Fibroblast of lung (primary cell): ENCODE results near the gene LTK. TPM values are rescaled to one million over a fixed set of nuclear protein-coding genes. Genes with fewer than 3 reads are reported as not detected.

Experiments
- DNase-seq, 2 donors: peaks; one replicate each; pipeline versions ENCODE4 v3.0.0 to v3.0.0-alpha.2; 2010; ENCODE audit warnings: low read depth in 2 of 2
- H2AFZ ChIP-seq: 2 replicates; pipeline ENCODE4 v1.5.1; 2012; ENCODE audit warnings: low read length, control low read depth, inconsistent platforms
- H3K27ac ChIP-seq: 2 replicates; pipeline ENCODE4 v1.5.1; 2011; ENCODE audit warnings: low read length, control low read depth; ENCODE audit not compliant: insufficient read depth
- H3K27me3 ChIP-seq: 2 replicates; pipeline ENCODE4 v1.5.1; 2011; ENCODE audit warnings: mild to moderate bottlenecking, low read length; ENCODE audit not compliant: control insufficient read depth, insufficient read depth
- H3K36me3 ChIP-seq: 2 replicates; pipeline ENCODE4 v1.5.1; 2011; ENCODE audit warnings: low read length; ENCODE audit not compliant: control insufficient read depth, insufficient read depth
- H3K4me1 ChIP-seq: 2 replicates; pipeline ENCODE4 v1.5.1; 2011; ENCODE audit warnings: low read length; ENCODE audit not compliant: control insufficient read depth, insufficient read depth; ENCODE audit errors: extremely low read depth
- H3K4me2 ChIP-seq: 2 replicates; pipeline ENCODE4 v1.5.1; 2011; ENCODE audit warnings: low read length, control low read depth; ENCODE audit not compliant: insufficient read depth; ENCODE audit errors: extremely low read depth
- H3K4me3 ChIP-seq, 4 experiments: fragments of 200-600 bp in 1 of 4; sonication (generic) in 1 of 4; replicated peaks in 1 of 4; 2 replicates each; pipeline ENCODE4 v1.5.1; 2011 to 2016; ENCODE audit warnings: low read length in 4 of 4, low read depth in 3 of 4, mild to moderate bottlenecking in 3 of 4, control low read depth in 2 of 4, inconsistent platforms in 1 of 4, mixed read lengths in 1 of 4; ENCODE audit not compliant: insufficient read depth in 1 of 4; ENCODE audit errors: control extremely low read depth in 1 of 4
- H3K79me2 ChIP-seq: 2 replicates; pipeline ENCODE4 v1.5.1; 2012; ENCODE audit warnings: mild to moderate bottlenecking, low read length, inconsistent platforms; ENCODE audit not compliant: control insufficient read depth, insufficient read depth
- H3K9ac ChIP-seq: 2 replicates; pipeline ENCODE4 v1.5.1; 2011; ENCODE audit warnings: mild to moderate bottlenecking, low read length, control low read depth; ENCODE audit not compliant: insufficient read depth
- H3K9me3 ChIP-seq: 2 replicates; pipeline ENCODE4 v1.5.1; 2012; ENCODE audit warnings: low read depth, low read length; ENCODE audit not compliant: control insufficient read depth, insufficient read depth
- H4K20me1 ChIP-seq: 2 replicates; pipeline ENCODE4 v1.5.1; 2011; ENCODE audit warnings: low read length; ENCODE audit not compliant: control insufficient read depth, insufficient read depth; ENCODE audit errors: extremely low read depth
- EZH2 ChIP-seq: IDR thresholded peaks from 2 replicates; pipeline ENCODE4 v1.5.1; 2012; ENCODE audit warnings: low read length, control low read depth, mild to moderate bottlenecking; ENCODE audit errors: missing control alignments
- polyA plus RNA-seq, 2 donors: library from polyadenylated mRNA; depleted of rRNA in 1 of 2; stranded (reverse) in 1 of 2; unstranded in 1 of 2; fragments of >200 nt; gene quantifications; 2 replicates each; pipeline ENCODE4 v1.2.1, GENCODE V29; 2011 to 2012; ENCODE audit warnings: missing spikeins in 1 of 2
- total RNA-seq: library from RNA; depleted of rRNA; stranded (reverse); fragments of >200 nt; gene quantifications from 2 replicates; pipeline ENCODE4 v1.2.1, GENCODE V29; 2014
- TF ChIP-seq, protein P1 (sequence below), 2 donors: IDR thresholded peaks in 1 of 2; conservative IDR thresholded peaks in 1 of 2; 1 replicate in 1 of 2; 2 replicates in 1 of 2; pipeline ENCODE4 v1.5.1; 2011 to 2012; ENCODE audit warnings: low read length in 2 of 2, control low read depth in 1 of 2, inconsistent platforms in 1 of 2, low read depth in 1 of 2, mild to moderate bottlenecking in 1 of 2

LTK gene
- total and polyA plus RNA-seq, 2 donors (not counting 1 experiment from before 2014, with no cell fraction given) = 0.14 to 0.99 TPM

DNA sequence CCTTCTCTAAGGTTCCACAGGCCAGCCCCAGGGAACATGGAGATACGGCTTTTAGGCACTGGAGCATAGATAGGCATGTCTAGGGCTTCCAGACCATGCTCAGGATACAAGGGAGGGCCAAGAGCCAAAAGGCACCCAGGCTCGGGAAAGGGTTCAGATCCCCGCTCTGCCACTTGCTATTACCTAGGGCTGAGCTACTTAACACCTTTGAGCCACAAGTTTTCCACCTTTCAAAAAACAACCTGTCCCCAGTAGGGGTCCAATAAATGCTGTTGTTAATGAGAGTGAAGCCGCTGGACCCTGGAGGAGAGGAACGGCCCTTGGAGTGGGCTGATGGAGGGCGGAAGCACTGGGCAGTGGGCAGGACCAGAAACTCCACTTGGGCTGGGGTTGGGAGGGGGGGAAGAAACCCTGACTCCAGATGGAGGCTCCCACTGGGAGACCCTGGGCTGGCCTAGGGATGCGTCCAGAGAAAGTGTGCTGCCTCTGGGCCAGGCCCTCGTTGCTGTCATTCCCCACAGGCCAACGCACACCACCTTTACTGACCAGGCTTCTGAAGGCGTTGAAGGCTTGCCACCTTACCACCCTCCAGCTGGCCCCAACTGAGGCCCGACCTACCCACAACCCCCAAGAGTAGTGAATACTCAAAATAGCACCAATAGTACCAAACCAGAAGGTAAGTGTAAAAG is 28.5 kb downstream of the LTK start:
- DNase-seq = no peak
- no peaks in the 10 kb centered on the region for H3K4me1 ChIP-seq
- H2AFZ ChIP-seq = no peak overlapping the region
- H3K4me3 ChIP-seq = no peak overlapping the region
- H4K20me1 ChIP-seq = no peaks in the 10 kb centered on the region
- H3K79me2 ChIP-seq = no peaks in the 10 kb centered on the region
- H3K27me3 ChIP-seq = no peaks in the 10 kb centered on the region
- H3K9ac ChIP-seq = no peak overlapping the region
- peaks cover 8% of the 10 kb centered on the region for H3K36me3 ChIP-seq
- TF ChIP-seq, protein P1, sequence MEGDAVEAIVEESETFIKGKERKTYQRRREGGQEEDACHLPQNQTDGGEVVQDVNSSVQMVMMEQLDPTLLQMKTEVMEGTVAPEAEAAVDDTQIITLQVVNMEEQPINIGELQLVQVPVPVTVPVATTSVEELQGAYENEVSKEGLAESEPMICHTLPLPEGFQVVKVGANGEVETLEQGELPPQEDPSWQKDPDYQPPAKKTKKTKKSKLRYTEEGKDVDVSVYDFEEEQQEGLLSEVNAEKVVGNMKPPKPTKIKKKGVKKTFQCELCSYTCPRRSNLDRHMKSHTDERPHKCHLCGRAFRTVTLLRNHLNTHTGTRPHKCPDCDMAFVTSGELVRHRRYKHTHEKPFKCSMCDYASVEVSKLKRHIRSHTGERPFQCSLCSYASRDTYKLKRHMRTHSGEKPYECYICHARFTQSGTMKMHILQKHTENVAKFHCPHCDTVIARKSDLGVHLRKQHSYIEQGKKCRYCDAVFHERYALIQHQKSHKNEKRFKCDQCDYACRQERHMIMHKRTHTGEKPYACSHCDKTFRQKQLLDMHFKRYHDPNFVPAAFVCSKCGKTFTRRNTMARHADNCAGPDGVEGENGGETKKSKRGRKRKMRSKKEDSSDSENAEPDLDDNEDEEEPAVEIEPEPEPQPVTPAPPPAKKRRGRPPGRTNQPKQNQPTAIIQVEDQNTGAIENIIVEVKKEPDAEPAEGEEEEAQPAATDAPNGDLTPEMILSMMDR (conservative IDR thresholded peaks at IDR 0.05 in 1 of 2, IDR thresholded peaks at IDR 0.05 in 1 of 2; ENCODE audit: low read depth in 1 of 2, low read length in 2 of 2) = no peak
- TF ChIP-seq EZH2 = no peak
- H3K27ac ChIP-seq = no peak overlapping the region
- H3K4me2 ChIP-seq = no peak overlapping the region
- H3K9me3 ChIP-seq = no peaks in the 10 kb centered on the region

DNA sequence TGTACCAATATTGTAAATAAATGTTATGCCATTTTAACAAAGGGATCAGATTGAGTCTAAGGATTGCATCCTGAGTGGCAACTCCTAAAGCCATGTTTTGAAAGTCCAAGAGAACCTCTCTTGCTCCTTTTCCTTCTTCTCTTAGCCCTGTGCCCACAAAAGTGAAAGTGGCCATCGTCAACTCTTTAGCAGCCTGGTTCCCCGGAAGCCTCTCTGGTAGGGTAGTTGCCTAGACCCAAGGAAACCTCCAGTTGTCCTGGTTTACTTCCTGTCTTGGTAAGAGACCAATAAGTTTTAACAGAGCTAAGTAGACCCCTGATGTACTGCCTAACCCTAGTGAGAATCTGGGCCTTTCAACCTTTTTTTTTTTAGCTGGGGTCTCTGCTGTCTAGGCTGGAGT is 30.1 kb downstream of the LTK start:
- TF ChIP-seq, protein P1 (conservative IDR thresholded peaks at IDR 0.05 in 1 of 2, IDR thresholded peaks at IDR 0.05 in 1 of 2; ENCODE audit: low read depth in 1 of 2, low read length in 2 of 2) = no peak
- no peak for TF ChIP-seq EZH2

DNA sequence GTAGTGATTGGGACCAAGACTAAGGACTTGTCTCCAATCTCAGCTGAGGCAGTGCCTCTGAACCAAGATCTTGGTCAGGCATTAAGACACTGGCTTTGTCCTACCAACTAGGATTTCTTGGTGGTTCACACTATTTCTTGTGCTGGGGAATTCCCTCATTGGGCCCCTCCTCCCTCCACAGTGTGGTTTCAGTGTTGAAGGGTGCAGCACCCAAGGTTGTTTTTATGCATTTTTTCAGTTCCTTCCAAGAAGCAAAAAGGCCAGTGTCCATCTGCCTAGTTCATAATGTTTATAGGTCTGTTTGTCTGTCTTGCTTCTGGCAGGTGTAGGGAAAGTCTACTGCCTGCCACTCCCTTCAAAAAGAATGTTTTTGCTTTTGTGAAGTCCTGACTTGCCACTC is 30.5 kb downstream of the LTK start:
- H3K9me3 ChIP-seq = no peaks in the 10 kb centered on the region
- TF ChIP-seq, protein P1 (conservative IDR thresholded peaks at IDR 0.05 in 1 of 2, IDR thresholded peaks at IDR 0.05 in 1 of 2; ENCODE audit: low read depth in 1 of 2, low read length in 2 of 2) = no peak
- no peak for TF ChIP-seq EZH2

More for the DNA sequence above, 30.1 kb downstream of the LTK start:
- Histone ChIP-seq H3K9me3 (no peaks in the 10 kb centered on the region), H3K27ac (no peak overlapping the region), H3K4me2 (no peak overlapping the region), H3K79me2 (no peaks in the 10 kb centered on the region), H2AFZ (no peak overlapping the region), H3K4me1 (no peaks in the 10 kb centered on the region), H3K36me3 (peaks cover 16% of the 10 kb centered on the region), H3K4me3 (no peak overlapping the region), H4K20me1 (no peaks in the 10 kb centered on the region), H3K9ac (no peak overlapping the region), H3K27me3 (no peaks in the 10 kb centered on the region)
- DNase-seq = no peak

More for the DNA sequence above, 30.5 kb downstream of the LTK start:
- H3K36me3 ChIP-seq = peaks cover 17% of the 10 kb centered on the region
- H3K4me2 ChIP-seq = no peak overlapping the region
- H3K9ac ChIP-seq = no peak overlapping the region
- H3K27ac ChIP-seq = no peak overlapping the region
- no peaks in the 10 kb centered on the region for H3K4me1 ChIP-seq
- H4K20me1 ChIP-seq = no peaks in the 10 kb centered on the region
- no peaks in the 10 kb centered on the region for H3K79me2 ChIP-seq
- H2AFZ ChIP-seq = no peak overlapping the region
- no peaks in the 10 kb centered on the region for H3K27me3 ChIP-seq
- DNase-seq = no peak
- no peak overlapping the region for H3K4me3 ChIP-seq
